Stimulated activated CD8-positive, alpha-beta memory T cell treated with anti-CD3 and anti-CD28 coated beads, Interleukin-7, amount 100 ng/mL, for 48 hours (primary cell): ENCODE results near the gene INTS7.

Experiments
- DNase-seq, 2 donors: peaks; one replicate each; pipeline ENCODE4 v3.0.0-alpha.2; 2020; ENCODE audit warnings: low read depth in 1 of 2; ENCODE audit errors: extremely low read depth in 1 of 2

INTS7 gene

DNA sequence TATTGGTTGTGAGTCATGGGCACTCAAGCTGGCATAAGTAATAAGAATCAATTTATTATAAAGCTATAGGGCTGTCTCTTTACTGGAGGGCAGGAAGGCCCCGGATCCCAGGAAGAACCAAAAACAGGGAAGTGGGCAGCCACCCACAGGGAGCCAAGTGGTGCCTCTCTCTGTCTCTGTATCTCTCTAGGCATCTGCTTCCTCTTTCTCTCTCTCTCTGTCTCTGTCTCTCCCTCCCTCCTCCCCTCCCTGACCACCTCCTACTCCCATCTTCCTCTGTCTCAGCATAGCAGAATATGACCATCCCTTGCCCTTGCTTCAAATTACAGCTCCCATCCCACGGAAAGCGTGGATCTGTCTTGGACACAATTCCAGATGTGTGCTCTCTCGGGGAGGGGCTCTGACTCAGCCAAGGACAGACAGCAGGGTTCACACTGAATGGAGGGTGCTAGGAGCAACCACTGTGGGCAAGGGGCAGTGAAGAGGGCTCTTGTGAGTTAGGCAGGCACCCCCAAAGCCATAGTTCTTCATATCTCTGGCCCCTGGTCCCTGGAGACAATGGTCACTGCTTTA, 124.4 kb downstream of the INTS7 start:
- DNase-seq: no peak

DNA sequence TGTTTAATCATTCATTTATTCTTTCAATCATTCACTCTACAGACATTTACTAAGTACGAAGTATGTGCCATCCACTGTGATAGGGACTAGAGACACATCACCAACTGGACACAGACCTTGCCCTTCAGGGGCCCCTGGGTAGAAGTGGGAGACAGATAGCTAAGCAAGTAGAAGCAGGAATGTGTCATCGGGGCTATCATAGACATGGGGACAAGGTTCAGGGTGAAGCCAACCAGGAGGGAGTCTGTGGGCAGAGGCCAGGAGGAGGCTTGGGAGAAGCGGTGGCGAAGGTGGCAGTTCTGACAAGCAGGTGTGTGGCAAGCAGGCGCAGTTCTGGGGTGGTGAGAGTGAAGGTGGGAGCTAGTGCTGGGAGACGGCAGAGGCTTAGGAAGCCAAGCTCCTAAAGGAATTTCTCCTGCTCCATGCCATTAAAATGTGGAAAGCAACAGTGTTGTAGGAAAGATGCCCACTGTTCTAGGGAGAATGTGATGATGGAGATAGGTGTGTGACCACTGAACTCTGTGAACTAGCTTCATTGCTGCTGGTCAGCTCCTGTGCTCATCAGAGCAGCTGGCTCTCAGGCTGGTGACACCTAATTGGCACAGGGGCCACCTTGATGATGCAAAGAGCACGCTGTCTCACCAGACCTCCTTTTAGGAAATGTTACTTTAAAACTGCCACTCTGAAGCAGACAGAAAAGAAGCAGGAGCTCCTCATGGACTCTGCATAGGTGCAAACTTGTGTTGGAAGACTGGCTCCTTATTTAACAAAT, 125.1 kb downstream of the INTS7 start:
- no peak for DNase-seq

DNA sequence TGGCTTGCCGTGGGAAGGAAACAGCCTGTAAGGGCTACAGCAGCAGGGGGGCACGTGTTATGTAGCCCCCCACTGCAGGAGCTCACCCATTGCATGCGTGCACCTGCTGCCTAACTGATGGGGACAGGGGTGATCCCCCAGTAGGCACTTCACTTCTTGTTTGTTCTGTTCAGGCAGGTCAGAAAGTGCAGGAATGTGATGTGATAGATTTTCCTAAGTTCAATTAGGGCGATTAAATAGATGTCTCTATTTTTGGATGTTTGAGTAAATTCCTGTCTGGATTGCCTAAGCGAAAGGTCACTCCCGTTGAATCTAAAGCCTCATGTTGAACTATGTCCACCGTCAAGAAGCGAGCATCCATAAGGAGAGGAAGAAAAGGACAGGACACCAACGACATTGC, 126.0 kb downstream of the INTS7 start:
- DNase-seq: no peak

DNA sequence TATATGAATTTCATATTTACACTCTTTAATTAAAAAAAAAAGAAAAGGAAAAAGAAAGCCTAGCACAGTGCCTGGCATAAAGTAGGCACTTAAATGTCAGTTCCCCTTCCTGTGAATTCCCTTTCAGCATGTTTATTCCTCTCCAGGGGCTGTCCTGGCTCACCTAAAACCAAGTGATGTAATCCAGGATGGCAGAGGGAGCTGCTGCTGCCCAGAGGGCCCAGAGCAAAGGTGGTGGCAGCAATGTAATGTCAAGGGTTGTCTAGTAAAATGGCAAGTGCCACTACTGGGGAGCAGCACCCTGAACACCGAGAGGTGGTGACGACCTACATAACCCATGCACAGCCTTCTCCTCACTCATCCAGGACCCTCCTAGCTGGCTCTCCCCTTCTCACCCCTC, 126.4 kb downstream of the INTS7 start:
- DNase-seq: no peak

DNA sequence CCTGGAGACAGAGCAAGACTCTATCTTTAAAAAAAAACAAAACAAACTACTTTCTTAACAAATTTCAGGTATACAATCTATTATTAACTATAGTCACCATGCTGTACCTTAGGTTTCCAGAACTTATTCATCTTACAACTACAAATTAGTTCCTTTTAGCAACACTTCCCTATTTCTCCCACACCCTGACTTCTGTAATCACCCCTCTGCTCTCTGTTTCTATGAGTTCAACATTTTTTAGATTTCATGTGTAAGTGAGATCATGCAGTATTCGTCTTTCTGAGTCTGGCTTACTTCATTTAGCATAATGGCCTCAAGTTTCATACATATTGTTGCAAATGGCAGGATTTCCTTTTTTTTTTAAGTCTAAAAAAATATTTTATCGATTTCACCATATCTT, 126.9 kb downstream of the INTS7 start:
- no peak for DNase-seq

DNA sequence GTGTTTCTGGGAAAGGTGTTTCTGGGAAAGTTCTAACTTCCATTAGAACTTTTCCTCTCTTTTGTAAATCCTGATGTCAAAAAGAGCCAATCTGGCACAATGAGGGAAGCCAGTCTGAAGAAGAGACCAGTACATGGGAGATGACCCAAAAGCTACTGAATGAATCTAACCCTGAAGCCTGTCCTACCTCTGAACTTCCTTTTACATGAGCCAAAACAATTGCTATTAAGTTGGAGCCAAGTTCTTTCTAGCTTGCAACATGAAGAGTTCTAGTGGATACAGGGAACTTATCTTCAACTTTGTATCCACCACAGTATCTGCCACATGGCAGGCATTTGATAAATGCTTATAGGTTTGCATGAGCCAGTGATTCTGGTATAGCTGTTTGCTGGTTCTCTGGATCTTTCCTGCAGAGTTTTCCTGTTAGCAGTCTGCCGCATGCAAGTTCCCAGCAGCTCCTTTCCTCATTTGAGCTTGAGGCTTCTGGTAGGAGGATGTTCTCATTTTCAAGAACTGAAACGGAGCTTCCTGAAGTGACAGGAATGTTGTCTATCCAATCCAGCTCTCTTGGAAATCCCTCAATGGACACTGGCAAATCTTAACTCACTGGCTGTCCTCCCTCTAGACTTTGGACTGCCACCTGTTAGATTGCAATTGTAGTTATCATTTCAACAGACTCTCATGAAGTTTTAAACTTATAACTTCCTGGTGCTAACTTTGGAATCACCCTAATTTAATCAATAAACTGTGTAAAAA, 131.7 kb downstream of the INTS7 start:
- no peak for DNase-seq

DNA sequence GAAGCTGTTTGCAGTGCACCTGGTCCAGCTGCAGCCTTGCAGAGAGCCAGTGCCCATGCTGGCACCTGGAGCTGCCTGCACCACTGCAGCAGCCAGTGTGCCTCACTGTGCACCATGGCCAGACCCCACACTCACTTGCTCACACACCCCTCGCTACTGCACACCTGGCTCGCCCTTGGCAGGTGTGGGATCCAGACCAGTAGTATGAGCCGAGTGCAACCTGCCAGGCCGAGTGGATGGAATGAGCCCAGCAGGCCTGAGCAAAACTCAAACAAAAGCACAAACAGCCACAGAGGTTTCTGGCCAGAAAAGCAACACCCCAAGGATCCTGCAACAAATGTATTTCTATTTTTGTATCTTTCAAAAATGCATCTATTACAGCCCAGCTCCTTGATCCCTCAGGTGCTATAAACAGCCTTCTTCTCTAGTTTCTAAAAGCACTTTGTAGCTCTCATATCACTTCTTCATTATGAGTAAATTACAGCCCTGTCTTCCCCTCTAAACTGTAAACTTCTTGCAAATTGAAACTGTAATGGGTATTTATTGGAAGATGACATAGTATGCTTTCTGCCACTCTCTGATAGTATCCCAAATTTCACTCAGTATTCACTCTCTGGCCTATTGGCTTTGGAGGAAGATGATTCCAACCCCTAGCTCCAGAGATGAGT, 132.6 kb downstream of the INTS7 start:
- DNase-seq: no peak

DNA sequence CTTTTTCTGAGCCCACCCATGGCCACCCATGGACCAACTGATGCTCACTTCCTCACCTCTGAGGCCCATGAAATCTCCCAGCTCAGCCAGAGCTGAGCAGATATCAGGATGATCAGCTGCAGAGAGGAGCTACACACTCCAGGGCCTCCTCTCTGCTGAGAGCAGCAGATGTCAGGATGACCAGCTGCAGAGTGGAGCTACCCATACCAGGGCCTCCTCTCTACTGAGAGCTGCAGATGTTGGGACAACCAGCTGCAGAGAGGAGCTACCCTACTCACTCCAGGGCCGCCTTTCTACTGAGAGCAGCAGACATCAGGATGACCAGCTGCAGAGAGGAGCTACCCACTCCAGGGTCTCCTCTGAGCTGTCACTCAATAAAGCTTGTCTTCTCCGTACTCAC, 133.4 kb downstream of the INTS7 start:
- no peak for DNase-seq

DNA sequence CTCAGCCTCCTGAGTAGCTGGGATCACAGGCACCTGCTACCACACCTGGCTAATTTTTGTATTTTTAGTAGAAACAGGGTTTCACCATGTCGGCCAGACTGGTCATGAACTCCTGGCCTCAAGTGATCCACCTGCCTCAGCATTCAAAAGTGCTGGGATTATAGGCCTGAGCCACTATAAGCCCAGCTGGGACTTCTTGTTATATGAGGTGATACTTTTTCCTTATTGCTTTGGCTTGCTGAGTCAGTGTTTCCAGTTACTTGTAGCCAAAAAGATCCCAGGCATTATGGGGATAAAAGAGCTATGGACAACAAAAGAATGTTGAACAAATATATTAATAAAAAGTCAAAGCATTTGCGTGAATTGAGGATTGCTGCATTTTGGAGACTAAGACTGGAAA, 134.9 kb downstream of the INTS7 start:
- DNase-seq: no peak

DNA sequence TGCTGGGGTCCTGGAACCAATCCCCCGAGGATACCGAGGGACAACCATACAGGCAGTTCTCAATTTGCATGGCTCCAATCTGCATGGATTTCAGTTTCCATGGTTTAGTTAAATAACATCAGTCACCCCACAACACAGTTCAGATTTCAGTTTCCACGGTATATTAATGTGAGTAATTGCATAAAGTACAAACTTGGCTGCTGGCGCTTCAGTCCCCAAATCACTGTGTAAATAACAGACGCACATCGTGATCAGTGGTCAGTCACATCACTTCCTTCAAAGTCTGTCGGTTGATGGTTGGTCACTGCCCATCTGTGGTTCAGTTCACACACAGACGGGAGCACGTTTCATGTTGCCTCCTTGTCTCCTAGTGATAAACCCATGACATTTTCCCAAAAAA, 138.4 kb downstream of the INTS7 start:
- no peak for DNase-seq

DNA sequence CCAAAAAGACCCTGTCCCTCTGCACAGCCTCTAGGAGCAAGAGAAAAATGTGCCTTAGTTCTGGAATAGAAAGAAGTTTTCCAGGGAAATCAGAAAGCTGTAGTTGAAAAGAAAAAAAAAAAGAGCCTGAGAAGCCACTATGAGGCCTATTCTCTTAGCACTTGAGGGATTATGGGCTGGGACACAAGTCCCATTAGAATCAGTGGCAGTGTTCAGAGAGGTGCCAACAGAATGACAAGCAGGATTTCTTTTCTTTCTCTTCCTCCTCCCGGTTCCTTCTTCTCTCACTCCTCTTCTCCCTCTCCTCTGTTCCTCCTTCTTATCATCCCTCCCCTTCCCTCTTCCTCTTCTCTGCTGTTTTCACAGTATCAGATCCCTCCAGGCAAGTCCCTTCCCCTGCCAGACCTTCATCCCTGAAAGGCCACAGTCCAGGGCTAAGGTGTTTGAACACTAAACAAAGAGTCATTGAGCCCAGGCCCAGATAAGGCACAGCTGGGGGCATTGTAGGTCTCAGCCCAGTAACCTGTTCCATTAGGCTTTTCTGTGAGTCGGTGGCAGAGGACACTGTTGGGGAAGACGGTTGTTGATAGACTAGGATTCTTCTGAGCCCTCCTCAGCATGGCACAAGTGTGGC, 140.1 kb downstream of the INTS7 start:
- DNase-seq: no peak

DNA sequence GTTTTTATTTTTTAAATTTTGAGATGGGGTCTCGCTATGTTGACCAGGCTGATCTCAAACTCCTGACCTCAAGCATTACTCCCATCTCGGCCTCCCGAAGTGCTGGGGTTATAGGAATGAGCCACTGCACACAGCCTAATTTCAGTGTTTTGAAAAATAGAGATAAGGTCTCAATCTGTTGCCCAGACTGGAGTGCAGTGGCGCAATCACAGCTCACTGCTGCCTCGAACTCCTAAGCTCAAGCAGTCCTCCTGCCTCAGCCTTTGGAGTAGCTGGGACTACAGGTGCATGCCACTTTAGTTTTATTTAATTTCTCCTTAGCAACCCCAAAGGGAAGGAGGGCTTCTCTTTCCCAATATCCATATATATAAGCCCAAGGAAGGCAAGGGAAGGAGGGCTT, 141.0 kb downstream of the INTS7 start:
- DNase-seq: no peak

DNA sequence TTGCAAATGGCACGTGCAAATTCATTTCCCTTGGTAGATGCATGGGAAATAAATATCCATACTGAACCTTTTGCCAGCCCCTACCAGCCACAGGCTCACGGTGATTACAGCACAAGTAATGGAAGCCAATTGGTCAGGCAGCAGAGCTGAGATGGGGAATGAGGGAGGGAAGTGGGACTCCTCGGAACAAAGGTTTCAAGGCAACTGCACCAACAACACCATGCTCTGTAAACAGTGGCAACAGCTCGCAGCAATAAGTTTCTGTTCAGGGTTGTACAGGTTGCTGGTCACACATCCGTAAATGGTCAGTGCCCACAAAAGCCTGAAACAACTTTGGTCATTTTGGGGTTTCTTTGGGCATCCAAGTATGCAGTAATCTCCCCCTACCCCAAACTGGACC, 142.1 kb downstream of the INTS7 start:
- no peak for DNase-seq

DNA sequence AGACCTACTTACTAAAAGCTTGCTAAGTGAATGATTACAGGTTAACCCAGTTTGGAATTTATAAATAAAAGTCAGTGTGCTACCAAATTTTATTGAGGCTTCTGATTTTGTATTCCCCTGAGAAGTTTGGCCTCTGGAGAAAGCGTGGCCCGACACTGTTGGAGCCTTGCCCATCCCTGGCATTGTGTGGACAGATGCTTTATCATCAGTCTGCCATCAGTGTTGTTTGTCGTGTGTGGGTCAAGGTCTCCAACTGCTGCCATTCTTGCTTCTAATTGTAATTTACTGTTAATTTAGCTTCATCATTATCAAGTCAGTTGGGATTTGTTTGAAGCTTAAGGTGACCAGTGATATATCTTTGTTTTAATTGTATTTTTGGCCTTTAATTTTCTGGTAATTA, 142.8 kb downstream of the INTS7 start:
- DNase-seq: no peak

DNA sequence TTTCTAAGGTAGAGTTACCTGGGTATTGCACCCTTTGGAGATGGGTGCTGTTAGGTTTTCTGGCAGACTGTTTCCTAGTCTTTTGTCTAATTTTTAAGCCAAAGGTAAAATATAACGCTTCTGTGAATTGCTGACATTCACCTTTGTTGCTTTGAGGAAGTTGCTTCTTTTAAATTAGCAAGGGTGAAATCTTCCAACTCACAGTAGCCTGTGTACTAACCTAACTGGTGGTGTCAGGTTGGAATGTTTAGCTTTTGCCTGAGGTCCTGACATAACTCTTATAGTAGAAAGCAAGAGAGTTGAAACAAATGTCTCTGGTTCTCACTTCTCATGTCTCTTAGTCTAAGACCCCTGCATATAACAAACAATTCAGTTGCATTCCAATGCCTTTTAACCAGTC, 143.6 kb downstream of the INTS7 start:
- no peak for DNase-seq
